Subcutaneous adipose tissue (tissue), 4 donors: ENCODE measurements around the gene GATA2. TPM values are rescaled to one million over a fixed set of nuclear protein-coding genes. Genes with fewer than 3 reads are reported as not detected.

ENCODE experiments used
- total RNA-seq, 4 donors: library from RNA; depleted of rRNA; stranded (reverse); fragments of >200 nt; gene quantifications; one replicate each; pipeline ENCODE4 v1.1.0, GENCODE V29; 2016
- TF ChIP-seq, protein P1 (sequence below): fragments of 450-650 bp; IDR thresholded peaks from one replicate; pipeline ENCODE4 v1.5.1; 2016; ENCODE audit warnings: low read depth, mild to moderate bottlenecking, control low read depth, antibody characterized with exemption, moderate library complexity

The GATA2 gene
- total RNA-seq, 4 donors from 2014 or later, result 2.4 to 26.6 (median 11.0) TPM

DNA sequence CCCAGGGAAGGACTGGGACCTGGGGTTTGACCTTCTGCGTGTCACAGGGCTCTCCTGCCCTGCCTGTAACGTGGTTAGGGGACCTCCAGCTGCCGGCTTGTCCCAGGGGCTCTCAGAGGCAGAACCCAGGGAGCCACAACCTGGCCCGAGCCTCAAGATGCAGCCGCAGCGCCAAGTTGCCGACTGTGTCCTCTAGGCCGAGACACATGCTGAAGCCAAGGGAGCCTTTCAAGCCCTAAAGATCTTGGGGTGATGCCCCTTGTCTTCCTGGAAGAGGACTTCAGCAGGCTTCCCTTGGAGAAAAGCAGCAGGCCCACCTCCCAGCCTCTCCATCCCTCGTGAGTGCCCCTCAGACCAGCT, 33.6 kb downstream of the GATA2 start:
- TF ChIP-seq, protein P1, sequence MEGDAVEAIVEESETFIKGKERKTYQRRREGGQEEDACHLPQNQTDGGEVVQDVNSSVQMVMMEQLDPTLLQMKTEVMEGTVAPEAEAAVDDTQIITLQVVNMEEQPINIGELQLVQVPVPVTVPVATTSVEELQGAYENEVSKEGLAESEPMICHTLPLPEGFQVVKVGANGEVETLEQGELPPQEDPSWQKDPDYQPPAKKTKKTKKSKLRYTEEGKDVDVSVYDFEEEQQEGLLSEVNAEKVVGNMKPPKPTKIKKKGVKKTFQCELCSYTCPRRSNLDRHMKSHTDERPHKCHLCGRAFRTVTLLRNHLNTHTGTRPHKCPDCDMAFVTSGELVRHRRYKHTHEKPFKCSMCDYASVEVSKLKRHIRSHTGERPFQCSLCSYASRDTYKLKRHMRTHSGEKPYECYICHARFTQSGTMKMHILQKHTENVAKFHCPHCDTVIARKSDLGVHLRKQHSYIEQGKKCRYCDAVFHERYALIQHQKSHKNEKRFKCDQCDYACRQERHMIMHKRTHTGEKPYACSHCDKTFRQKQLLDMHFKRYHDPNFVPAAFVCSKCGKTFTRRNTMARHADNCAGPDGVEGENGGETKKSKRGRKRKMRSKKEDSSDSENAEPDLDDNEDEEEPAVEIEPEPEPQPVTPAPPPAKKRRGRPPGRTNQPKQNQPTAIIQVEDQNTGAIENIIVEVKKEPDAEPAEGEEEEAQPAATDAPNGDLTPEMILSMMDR, result no peak

DNA sequence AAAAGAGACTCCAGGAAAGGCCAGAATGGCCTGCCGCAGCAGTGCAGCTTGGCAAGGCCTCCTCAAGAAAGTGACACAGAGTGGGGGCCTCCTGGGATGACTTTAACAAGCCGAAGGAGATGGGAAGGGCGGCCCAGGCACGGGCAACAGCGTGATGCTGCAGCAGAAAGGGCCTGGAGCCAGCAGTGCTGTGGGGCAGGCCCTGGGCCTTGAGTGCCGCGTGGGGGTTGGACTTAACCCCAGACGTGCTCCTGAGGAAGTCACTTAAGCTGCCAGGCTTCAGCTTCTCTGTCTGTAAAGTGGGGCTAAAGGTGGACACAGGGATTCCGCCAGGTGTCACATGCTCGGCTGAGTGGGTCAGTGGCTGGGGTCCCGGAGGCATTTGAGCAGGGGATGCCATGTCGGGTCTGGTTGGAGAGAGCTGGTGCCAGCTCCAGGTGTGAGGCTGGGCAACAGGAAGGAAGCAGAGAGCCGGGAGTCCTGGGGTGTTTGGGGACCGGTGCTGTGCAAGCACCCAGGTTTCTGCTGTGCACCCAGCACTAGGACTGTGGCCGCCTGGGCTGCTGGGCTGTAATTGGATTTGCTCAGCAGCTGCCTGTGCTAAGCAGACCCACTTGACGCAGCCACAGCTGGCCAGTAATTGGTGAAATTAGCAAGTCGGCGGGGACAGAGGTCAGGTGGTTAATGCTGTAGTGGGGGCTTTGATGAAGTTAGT, 34.1 kb downstream of the GATA2 start:
- TF ChIP-seq, protein P1, result no peak

DNA sequence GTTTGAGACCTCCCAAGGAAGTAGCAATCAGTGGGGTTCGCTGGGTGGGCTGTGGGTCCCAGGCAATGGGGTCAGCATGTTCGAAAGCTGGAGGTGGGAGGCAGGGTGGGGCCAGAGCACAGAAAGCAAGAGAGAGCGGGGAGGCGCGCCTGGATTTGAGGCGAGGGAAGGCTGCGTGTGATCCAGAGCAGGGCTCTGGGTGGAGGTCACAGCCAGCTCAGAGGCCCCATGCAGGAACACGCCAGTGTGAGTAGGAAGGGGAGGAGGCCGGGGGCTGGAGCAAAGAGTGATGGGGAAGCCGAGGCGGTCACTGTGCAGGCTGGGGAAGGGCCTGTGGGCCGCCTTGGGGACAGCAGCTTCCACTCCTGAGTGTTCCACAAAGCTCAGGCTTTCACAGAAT, 35.1 kb downstream of the GATA2 start:
- TF ChIP-seq, protein P1, result no peak

DNA sequence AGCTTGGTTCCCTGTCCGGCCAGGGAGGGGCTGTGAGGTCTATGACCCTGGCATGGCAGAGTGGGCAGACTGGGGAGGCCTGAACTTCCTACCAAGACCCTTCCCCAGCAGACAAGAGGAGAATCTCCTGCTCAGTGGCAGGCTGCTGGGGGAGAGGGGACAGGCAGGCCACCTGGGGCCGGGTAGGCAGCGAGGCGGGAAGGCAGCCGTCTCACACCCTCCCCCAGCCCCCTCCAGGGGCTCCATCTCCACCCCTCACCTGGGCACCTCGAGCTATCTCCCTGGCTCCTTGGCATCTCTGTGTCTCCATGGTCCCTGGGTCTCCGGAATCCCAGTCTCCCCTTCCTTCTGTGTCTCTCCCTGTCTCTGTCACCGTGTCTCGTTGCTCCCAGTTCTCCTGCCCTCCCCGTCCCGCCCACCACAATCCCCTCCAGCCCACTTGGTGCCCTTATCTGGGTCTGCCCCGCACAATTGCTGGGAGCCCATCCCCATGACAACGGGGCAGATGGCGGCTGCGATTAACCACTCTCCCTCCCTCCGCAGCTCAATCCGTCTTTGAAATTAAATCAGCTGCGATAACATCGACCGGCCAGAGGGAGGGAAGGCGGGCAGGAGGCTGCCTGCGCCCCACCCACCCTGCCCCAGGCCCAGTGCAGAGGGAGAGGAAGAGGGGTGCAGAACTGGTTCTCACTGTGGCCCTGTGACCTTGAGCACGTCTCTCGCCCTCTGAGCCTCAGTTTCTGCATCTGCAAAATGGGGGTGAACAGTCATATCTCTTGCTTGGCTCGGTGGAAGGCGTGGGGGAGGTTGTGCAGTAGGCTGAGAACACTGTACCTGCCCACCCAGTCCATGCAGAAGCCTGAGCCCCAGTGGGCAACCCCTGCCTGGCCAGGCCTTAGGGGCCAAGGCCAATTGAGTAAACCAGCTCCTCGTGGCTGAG, 36.0 kb downstream of the GATA2 start:
- TF ChIP-seq, protein P1, result no peak

DNA sequence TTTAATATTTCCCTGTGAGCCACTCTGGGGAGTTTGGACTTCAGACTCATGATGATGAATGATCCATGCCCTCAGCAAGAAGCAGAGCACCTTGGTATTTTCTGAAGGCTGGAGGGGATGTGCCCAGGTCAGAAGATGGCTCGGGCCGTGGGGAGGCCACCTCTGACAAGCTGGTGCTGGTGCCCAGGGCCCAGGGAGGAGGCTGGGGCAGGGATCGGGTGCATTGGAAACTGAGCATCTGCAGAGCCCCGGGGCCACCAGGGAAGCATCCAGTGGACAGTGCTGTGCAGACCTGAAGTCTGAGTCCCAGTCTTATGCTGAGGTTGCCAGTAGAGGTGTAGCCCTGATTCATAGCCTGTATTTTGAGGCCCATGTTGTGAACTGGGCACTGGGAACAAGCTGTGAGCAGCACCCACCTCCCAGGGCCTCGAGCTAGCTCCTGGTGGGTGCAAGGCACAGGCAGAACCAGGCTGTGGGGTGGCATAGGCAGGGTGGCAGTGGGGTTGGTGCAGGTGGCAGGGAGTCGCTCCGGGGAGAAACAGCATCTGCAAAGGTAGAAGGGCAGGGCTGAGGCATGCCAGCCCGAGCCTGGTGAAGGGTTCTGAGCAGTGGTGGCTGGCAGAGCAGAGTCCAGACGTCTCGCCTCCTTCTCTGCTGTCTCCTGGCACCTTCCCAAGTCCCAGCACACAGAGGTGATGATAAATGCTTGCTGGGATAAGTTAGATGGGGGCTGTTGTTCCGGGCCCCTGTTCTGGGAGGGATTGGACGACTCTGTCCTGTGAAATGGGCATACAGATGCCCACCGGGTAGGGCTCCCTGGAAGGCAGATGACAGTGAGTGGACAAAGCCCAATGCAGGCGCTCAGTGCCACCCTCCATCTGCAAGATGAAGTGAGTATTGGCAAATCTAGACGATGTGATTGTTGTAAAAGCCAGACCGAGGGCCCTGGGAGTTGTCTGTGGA, 36.9 kb downstream of the GATA2 start:
- TF ChIP-seq, protein P1, result no peak

DNA sequence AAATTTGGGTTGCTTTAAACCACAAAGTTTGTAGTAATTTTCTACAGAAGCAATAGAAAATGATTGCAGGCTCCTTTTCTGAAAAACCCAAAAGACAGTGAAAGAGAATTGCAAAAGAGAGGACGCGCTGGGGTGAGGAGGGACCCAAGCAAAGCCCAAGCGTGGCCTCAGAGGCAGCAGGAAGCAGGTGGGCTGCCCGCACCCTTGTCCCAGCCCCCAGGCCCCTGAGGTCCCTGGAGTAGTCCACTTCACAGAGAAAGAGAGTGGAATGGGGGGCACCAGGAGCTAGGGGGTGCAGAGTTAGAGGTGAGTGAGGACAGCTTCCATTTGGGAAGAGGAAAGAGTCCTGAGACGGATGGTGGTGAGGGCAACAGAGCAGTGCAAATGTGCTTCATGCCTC, 37.9 kb downstream of the GATA2 start:
- TF ChIP-seq, protein P1, result no peak
